SK-N-SH (cell line): ENCODE results near the gene FYB1. TPM values are rescaled to one million over a fixed set of nuclear protein-coding genes. Genes with fewer than 3 reads are reported as not detected.

Experiments used
- CTCF ChIA-PET: fragments of 300-600, 350-600 bp; formaldehyde crosslinking; extraction: SDS; loops from one replicate; lab custom pipeline; 2021; lab: Yijun Ruan, JAX
- POLR2A ChIA-PET: fragments of 350-600 bp; sonication (Branson Sonifier 250); formaldehyde crosslinking; extraction: SDS; loops from one replicate; lab custom pipeline; 2020; ENCODE audit warnings: antibody characterized with exemption, inconsistent platforms; lab: Yijun Ruan, JAX
- DNase-seq: peaks from one replicate; pipeline ENCODE4 v3.0.0; 2012
- H2AFZ ChIP-seq: fragments of 200-600 bp; sonication (generic); 2 replicates; pipeline ENCODE4 v1.8.1; 2016; ENCODE audit warnings: antibody characterized with exemption, mild to moderate bottlenecking, low read depth
- H3F3A ChIP-seq: fragments of 200-600 bp; sonication (generic); replicated peaks from 2 replicates; pipeline ENCODE3; 2016; ENCODE audit warnings: antibody characterized with exemption, mild to moderate bottlenecking; ENCODE audit not compliant: insufficient read depth
- H3K27ac ChIP-seq, 2 experiments: fragments of 200-500 bp in 1 of 2; fragments of 200-600 bp in 1 of 2; sonication (Bioruptor generic) in 1 of 2; sonication (generic), shearing (Covaris generic) in 1 of 2; 2 replicates each; pipeline versions ENCODE4 v1.5.1 to v1.6.1; 2014 to 2016; ENCODE audit warnings: low read depth in 2 of 2, inconsistent platforms in 1 of 2, low read length in 1 of 2, mild to moderate bottlenecking in 1 of 2, mixed read lengths in 1 of 2
- H3K27me3 ChIP-seq: fragments of 200-600 bp; sonication (generic), shearing (Covaris generic); 2 replicates; pipeline ENCODE4 v1.6.1; 2016; ENCODE audit warnings: mixed run types; ENCODE audit not compliant: insufficient read depth
- H3K36me3 ChIP-seq, 2 experiments: fragments of 200-500 bp in 1 of 2; fragments of 200-600 bp in 1 of 2; sonication (Bioruptor generic) in 1 of 2; sonication (generic) in 1 of 2; replicated peaks in 1 of 2; 2 replicates each; pipeline versions ENCODE3 to v1.5.1; 2014 to 2016; ENCODE audit warnings: low read length in 1 of 2, mild to moderate bottlenecking in 1 of 2; ENCODE audit not compliant: insufficient read depth in 2 of 2, control insufficient read depth in 1 of 2
- H3K4me1 ChIP-seq, 2 experiments: fragments of 200-500 bp in 1 of 2; fragments of 200-600 bp in 1 of 2; sonication (Bioruptor generic) in 1 of 2; sonication (generic), shearing (Covaris generic) in 1 of 2; 2 replicates each; pipeline versions ENCODE4 v1.5.1 to v1.6.1; 2014 to 2016; ENCODE audit warnings: low read depth in 1 of 2, low read length in 1 of 2, mixed run types in 1 of 2; ENCODE audit not compliant: insufficient read depth in 2 of 2, control insufficient read depth in 1 of 2
- H3K4me2 ChIP-seq: fragments of 200-600 bp; sonication (generic), shearing (Covaris generic); 2 replicates; pipeline ENCODE4 v1.6.1; 2017; ENCODE audit warnings: mixed run types
- H3K4me3 ChIP-seq, 2 experiments: fragments of 200-500 bp in 1 of 2; fragments of 200-600 bp in 1 of 2; sonication (Bioruptor generic) in 1 of 2; sonication (generic), shearing (Covaris generic) in 1 of 2; 2 replicates each; pipeline versions ENCODE4 v1.5.1 to v1.8.1; 2014 to 2016; ENCODE audit warnings: low read depth in 2 of 2, inconsistent platforms in 1 of 2, low read length in 1 of 2, mild to moderate bottlenecking in 1 of 2, mixed read lengths in 1 of 2, moderate library complexity in 1 of 2
- H3K79me2 ChIP-seq: fragments of 200-600 bp; sonication (generic); 2 replicates; pipeline ENCODE4 v1.8.1; 2017; ENCODE audit warnings: mild to moderate bottlenecking; ENCODE audit not compliant: insufficient read depth
- H3K9ac ChIP-seq: fragments of 200-600 bp; sonication (generic); 2 replicates; pipeline ENCODE4 v1.6.1; 2017; ENCODE audit warnings: mixed run types
- H3K9me2 ChIP-seq: fragments of 200-600 bp; sonication (generic); 2 replicates; pipeline ENCODE4 v1.6.1; 2017; ENCODE audit warnings: mixed run types
- H3K9me3 ChIP-seq: fragments of 200-600 bp; sonication (generic); 2 replicates; pipeline ENCODE4 v1.6.1; 2017; ENCODE audit warnings: mixed run types, mild to moderate bottlenecking, moderate library complexity
- H4K20me1 ChIP-seq: fragments of 200-600 bp; sonication (generic); 2 replicates; pipeline ENCODE4 v1.6.1; 2017; ENCODE audit warnings: mild to moderate bottlenecking, mixed run types; ENCODE audit not compliant: insufficient read depth
- ELF1 ChIP-seq: IDR thresholded peaks from 2 replicates; pipeline ENCODE4 v1.4.0; 2012
- EP300 ChIP-seq, 2 experiments: IDR thresholded peaks; 2 replicates each; pipeline versions ENCODE4 v1.4.0 to v1.6.1; 2012; ENCODE audit warnings: borderline replicate concordance in 1 of 2, low read depth in 1 of 2, low read length in 1 of 2
- FOSL2 ChIP-seq: IDR thresholded peaks from 2 replicates; pipeline ENCODE4 v1.4.0; 2012; ENCODE audit warnings: low read depth, mild to moderate bottlenecking, moderate library complexity, borderline replicate concordance
- FOXM1 ChIP-seq: IDR thresholded peaks from 2 replicates; pipeline ENCODE4 v1.4.0; 2012; ENCODE audit warnings: low read depth, mild to moderate bottlenecking
- GATA2 ChIP-seq: sonication (generic); formaldehyde crosslinking; IDR thresholded peaks from 2 replicates; pipeline ENCODE4 v1.5.0; 2020; ENCODE audit warnings: mild to moderate bottlenecking, missing genetic modification reagents
- JUND ChIP-seq: IDR thresholded peaks from 2 replicates; pipeline ENCODE4 v1.4.0; 2012
- NRF1 ChIP-seq: IDR thresholded peaks from 2 replicates; pipeline ENCODE4 v1.6.1; 2012; ENCODE audit warnings: low read depth, mild to moderate bottlenecking, low read length
- POLR2AphosphoS5 ChIP-seq: IDR thresholded peaks from 2 replicates; pipeline ENCODE4 v1.6.1; 2012; ENCODE audit warnings: low read depth, low read length
- RAD21 ChIP-seq: IDR thresholded peaks from 2 replicates; pipeline ENCODE4 v1.6.1; 2012; ENCODE audit warnings: mild to moderate bottlenecking, low read length
- RFX5 ChIP-seq: IDR thresholded peaks from 2 replicates; pipeline ENCODE4 v1.6.1; 2012; ENCODE audit warnings: mild to moderate bottlenecking, improper control_type of control experiment, low read length
- RXRA ChIP-seq: IDR thresholded peaks from 2 replicates; pipeline ENCODE4 v1.4.0; 2012; ENCODE audit warnings: low read depth, mild to moderate bottlenecking, borderline replicate concordance
- SMC3 ChIP-seq: IDR thresholded peaks from 2 replicates; pipeline ENCODE4 v1.6.1; 2012; ENCODE audit warnings: low read depth, low read length, improper control_type of control experiment
- TAF1 ChIP-seq: IDR thresholded peaks from 2 replicates; pipeline ENCODE4 v1.6.1; 2012; ENCODE audit warnings: low read depth, mild to moderate bottlenecking, low read length, moderate library complexity, borderline replicate concordance
- TEAD4 ChIP-seq: IDR thresholded peaks from 2 replicates; pipeline ENCODE4 v1.4.0; 2012; ENCODE audit warnings: mild to moderate bottlenecking, borderline replicate concordance; ENCODE audit not compliant: insufficient read depth
- WGBS: methylation state at CpG from one replicate; pipeline ENCODE4 v1.1.6; 2017; ENCODE audit warnings: low lambda C conversion rate; 5-methylcytosine and 5-hydroxymethylcytosine counted together
- polyA plus RNA-seq, 3 experiments: library from polyadenylated mRNA; depleted of rRNA; stranded (reverse); fragments of >200 nt; gene quantifications; 2 replicates each; pipeline ENCODE4 v1.2.3, GENCODE V29; 2012
- TF ChIP-seq, protein P1 (sequence below): IDR thresholded peaks from 2 replicates; pipeline ENCODE4 v1.4.0; 2012; ENCODE audit warnings: low read depth, borderline replicate concordance
- TF ChIP-seq, protein P2 (sequence below): IDR thresholded peaks from 2 replicates; pipeline ENCODE4; 2012
- TF ChIP-seq, protein P3 (sequence below): fragments of 200-600 bp; sonication (generic); IDR thresholded peaks from 2 replicates; pipeline ENCODE4 v1.6.1; 2017; ENCODE audit warnings: antibody characterized with exemption, mild to moderate bottlenecking, moderate library complexity
- TF ChIP-seq, protein P4 (sequence below): fragments of 150-350 bp; IDR thresholded peaks from 2 replicates; pipeline ENCODE4 v1.6.1; 2017; ENCODE audit warnings: antibody characterized with exemption, low read length, low read depth, borderline replicate concordance

FYB1 gene
- polyA plus RNA-seq, 1 of the 3 experiments (the other 2 are of a cell fraction) = not detected

DNA sequence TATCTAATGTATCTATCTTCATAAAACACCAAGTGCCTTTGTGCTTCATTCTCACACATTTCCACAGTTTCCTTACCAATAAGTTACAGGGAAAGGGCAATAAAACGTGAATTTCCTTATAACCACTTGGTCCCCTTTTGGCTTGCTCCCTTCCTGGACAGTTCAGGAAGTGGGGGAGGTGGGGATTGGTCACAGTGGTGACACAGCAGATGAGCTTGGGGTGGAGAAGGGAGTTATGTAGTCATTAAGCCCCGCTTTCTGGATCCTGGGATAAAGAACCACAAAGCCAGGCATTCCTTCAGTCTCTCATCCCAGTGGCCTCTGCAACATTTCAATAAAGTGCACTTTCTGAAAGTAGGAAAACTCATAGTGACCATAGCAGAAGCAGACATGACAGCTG is 47.1 kb upstream of the FYB1 start:
- Histone ChIP-seq H3K27ac (no peak overlapping the region), H3K4me2 (no peak overlapping the region), H3K9me2 (no peaks in the 10 kb centered on the region), H3K79me2 (no peaks in the 10 kb centered on the region), H3K36me3 (no peaks in the 10 kb centered on the region), H3K9ac (no peak overlapping the region), H3K4me1 (no peaks in the 10 kb centered on the region), H4K20me1 (no peaks in the 10 kb centered on the region), H3F3A (no peaks in the 10 kb centered on the region), H3K9me3 (no peaks in the 10 kb centered on the region), H3K27me3 (peaks cover 9% of the 10 kb centered on the region; the same call in 1 of the 2 replicates), H2AFZ (no peak overlapping the region), H3K4me3 (no peak overlapping the region)
- DNase-seq = no peak
- CTCF ChIA-PET = interaction anchor here (0.7 to 1.0 kb wide), 2 partner anchors 11 to 17 kb away, joined by 3 to 4 read pairs; no protein-coding TSS in a partner anchor
- TF ChIP-seq POLR2AphosphoS5 (no peak), GATA2 (no peak), FOSL2 (no peak), NRF1 (no peak), RAD21 (no peak), EP300 (IDR thresholded peaks at IDR 0.05; ENCODE audit: borderline replicate concordance in 1 of 2, low read depth in 1 of 2, low read length in 1 of 2) (no peak), RFX5 (no peak), SMC3 (no peak), RXRA (no peak), JUND (no peak), ELF1 (no peak), TAF1 (no peak), TEAD4 (no peak), FOXM1 (no peak)
- TF ChIP-seq, protein P1, sequence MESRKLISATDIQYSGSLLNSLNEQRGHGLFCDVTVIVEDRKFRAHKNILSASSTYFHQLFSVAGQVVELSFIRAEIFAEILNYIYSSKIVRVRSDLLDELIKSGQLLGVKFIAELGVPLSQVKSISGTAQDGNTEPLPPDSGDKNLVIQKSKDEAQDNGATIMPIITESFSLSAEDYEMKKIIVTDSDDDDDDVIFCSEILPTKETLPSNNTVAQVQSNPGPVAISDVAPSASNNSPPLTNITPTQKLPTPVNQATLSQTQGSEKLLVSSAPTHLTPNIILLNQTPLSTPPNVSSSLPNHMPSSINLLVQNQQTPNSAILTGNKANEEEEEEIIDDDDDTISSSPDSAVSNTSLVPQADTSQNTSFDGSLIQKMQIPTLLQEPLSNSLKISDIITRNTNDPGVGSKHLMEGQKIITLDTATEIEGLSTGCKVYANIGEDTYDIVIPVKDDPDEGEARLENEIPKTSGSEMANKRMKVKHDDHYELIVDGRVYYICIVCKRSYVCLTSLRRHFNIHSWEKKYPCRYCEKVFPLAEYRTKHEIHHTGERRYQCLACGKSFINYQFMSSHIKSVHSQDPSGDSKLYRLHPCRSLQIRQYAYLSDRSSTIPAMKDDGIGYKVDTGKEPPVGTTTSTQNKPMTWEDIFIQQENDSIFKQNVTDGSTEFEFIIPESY = no peak
- TF ChIP-seq, protein P2, sequence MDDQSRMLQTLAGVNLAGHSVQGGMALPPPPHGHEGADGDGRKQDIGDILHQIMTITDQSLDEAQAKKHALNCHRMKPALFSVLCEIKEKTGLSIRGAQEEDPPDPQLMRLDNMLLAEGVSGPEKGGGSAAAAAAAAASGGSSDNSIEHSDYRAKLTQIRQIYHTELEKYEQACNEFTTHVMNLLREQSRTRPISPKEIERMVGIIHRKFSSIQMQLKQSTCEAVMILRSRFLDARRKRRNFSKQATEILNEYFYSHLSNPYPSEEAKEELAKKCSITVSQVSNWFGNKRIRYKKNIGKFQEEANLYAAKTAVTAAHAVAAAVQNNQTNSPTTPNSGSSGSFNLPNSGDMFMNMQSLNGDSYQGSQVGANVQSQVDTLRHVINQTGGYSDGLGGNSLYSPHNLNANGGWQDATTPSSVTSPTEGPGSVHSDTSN = no peak
- TF ChIP-seq, protein P3, sequence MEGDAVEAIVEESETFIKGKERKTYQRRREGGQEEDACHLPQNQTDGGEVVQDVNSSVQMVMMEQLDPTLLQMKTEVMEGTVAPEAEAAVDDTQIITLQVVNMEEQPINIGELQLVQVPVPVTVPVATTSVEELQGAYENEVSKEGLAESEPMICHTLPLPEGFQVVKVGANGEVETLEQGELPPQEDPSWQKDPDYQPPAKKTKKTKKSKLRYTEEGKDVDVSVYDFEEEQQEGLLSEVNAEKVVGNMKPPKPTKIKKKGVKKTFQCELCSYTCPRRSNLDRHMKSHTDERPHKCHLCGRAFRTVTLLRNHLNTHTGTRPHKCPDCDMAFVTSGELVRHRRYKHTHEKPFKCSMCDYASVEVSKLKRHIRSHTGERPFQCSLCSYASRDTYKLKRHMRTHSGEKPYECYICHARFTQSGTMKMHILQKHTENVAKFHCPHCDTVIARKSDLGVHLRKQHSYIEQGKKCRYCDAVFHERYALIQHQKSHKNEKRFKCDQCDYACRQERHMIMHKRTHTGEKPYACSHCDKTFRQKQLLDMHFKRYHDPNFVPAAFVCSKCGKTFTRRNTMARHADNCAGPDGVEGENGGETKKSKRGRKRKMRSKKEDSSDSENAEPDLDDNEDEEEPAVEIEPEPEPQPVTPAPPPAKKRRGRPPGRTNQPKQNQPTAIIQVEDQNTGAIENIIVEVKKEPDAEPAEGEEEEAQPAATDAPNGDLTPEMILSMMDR = no peak
- TF ChIP-seq, protein P4, sequence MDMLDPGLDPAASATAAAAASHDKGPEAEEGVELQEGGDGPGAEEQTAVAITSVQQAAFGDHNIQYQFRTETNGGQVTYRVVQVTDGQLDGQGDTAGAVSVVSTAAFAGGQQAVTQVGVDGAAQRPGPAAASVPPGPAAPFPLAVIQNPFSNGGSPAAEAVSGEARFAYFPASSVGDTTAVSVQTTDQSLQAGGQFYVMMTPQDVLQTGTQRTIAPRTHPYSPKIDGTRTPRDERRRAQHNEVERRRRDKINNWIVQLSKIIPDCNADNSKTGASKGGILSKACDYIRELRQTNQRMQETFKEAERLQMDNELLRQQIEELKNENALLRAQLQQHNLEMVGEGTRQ = no peak
- WGBS = 0% methylated on average over 2 of the region's 2 CpGs
- POLR2A ChIA-PET = no interaction called here
